ENCODE measurements around the gene SPNS1.
"Not testable (repeated sequence)": the region's sequence is repeated elsewhere in the genome, so short reads cannot be mapped to it uniquely, and the experiment has no call there.

The SPNS1 gene

DNA sequence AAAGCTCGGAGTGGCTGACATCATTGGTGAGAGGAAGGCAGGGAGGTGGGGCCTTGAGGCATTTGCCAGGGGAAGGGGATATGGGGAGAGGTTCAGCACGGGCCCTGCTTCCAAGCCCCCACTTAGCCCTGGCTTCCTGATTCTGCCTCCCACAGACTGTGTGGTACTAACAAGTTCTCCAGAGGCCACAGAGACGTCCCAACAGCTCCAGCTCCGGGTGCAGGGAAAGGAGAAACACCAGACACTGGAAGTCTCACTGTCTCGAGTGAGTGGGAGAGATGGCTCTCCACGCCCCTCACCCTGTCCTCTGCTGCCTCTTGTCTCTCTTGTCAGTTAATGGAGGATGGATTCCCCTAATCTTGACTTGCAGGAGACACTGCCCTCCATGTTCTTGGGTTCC, 15.7 kb upstream of the SPNS1 start:
- Histone ChIP-seq H3K4me1 (ENCODE audit: control insufficient read depth, insufficient read depth, low read length) (no peaks in the 10 kb centered on the region), H3K9ac (ENCODE audit: low read length) (no peak overlapping the region), H3K36me3 (ENCODE audit: control insufficient read depth, insufficient read depth, low read length) (peaks cover 87% of the 10 kb centered on the region), H3K27ac (ENCODE audit: low read depth, low read length) (no peak overlapping the region), H3K27me3 (ENCODE audit: control insufficient read depth, insufficient read depth, low read length) (no peaks in the 10 kb centered on the region), H3K4me3 (ENCODE audit: low read depth, low read length) (no peak overlapping the region), H3K9me3 (ENCODE audit: control insufficient read depth, insufficient read depth, low read depth, low read length) (no peaks in the 10 kb centered on the region)

DNA sequence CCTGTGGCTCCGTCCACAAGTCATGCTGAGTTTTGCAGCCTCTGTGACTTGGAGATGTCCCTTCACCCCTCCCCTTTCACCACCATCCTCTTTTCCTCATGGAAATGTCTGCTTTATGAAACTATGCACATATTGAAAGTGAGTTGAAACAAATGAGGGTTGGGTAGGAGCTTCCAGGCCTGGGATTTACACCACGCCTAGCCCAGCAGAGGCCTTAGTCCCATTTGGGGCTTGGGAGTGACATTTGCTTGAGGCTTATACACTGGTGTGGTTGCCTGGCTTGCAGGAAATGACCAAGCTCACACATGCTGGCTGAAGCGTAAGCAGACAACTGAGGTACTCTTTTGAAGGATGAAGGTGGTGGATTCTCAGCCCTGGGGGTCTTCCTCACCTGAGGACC, 10.5 kb upstream of the SPNS1 start:
- H3K27me3 ChIP-seq (ENCODE audit: control insufficient read depth, insufficient read depth, low read length), result no peaks in the 10 kb centered on the region
- H3K9ac ChIP-seq (ENCODE audit: low read length), result no peak overlapping the region
- H3K36me3 ChIP-seq (ENCODE audit: control insufficient read depth, insufficient read depth, low read length), result peaks cover 54% of the 10 kb centered on the region
- H3K27ac ChIP-seq (ENCODE audit: low read depth, low read length), result no peak overlapping the region
- no peaks in the 10 kb centered on the region for H3K4me1 ChIP-seq (ENCODE audit: control insufficient read depth, insufficient read depth, low read length)
- no peaks in the 10 kb centered on the region for H3K9me3 ChIP-seq (ENCODE audit: control insufficient read depth, insufficient read depth, low read depth, low read length)
- no peak overlapping the region for H3K4me3 ChIP-seq (ENCODE audit: low read depth, low read length)

DNA sequence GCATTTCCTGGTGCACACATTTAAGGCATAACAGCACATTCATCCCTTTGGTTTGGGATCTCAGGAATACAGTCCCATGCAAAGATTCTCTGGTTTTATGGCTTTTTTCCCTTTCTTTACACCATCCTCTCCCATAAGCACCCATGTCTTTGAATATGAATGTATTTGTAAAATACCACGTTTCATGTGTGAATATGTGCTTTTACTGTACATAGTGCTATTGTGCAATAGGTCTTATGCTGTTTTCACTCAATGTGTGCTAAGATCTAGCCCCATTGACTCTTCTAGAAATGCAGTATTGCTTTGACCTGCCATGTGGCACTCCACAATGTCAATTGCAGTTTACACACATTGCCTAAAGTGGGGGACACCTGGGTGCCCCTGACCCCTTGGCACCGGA, 10.1 kb upstream of the SPNS1 start:
- Histone ChIP-seq H3K4me1 (ENCODE audit: control insufficient read depth, insufficient read depth, low read length) (no peaks in the 10 kb centered on the region), H3K36me3 (ENCODE audit: control insufficient read depth, insufficient read depth, low read length) (peaks cover 50% of the 10 kb centered on the region), H3K27me3 (ENCODE audit: control insufficient read depth, insufficient read depth, low read length) (no peaks in the 10 kb centered on the region), H3K27ac (ENCODE audit: low read depth, low read length) (no peak overlapping the region), H3K9ac (ENCODE audit: low read length) (no peak overlapping the region), H3K4me3 (ENCODE audit: low read depth, low read length) (no peak overlapping the region), H3K9me3 (ENCODE audit: control insufficient read depth, insufficient read depth, low read depth, low read length) (no peaks in the 10 kb centered on the region)

DNA sequence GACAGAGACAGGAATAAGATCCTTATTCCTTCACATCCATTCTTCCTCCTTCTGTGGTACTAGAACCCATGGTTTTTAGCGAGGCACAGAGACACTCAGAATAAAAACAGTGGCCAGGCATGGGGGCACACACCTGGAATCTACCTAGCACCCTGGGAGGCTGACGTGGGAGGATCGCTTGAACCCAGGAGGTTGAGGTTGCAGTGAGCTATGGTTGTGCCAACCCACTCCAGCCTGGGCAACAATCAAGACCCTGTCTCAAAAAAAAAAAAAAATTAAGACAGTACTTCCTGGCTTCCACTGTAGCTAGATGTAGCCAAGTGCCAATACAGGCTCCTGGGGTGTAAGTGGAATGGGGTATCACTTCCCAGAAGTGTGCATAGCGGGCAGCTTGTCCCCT, 7.4 kb upstream of the SPNS1 start:
- Histone ChIP-seq H3K9me3 (ENCODE audit: control insufficient read depth, insufficient read depth, low read depth, low read length) (no peaks in the 10 kb centered on the region), H3K4me1 (ENCODE audit: control insufficient read depth, insufficient read depth, low read length) (no peaks in the 10 kb centered on the region), H3K36me3 (ENCODE audit: control insufficient read depth, insufficient read depth, low read length) (peaks cover 30% of the 10 kb centered on the region), H3K27me3 (ENCODE audit: control insufficient read depth, insufficient read depth, low read length) (no peaks in the 10 kb centered on the region), H3K4me3 (ENCODE audit: low read depth, low read length) (no peak overlapping the region), H3K27ac (ENCODE audit: low read depth, low read length) (no peak overlapping the region), H3K9ac (ENCODE audit: low read length) (no peak overlapping the region)

DNA sequence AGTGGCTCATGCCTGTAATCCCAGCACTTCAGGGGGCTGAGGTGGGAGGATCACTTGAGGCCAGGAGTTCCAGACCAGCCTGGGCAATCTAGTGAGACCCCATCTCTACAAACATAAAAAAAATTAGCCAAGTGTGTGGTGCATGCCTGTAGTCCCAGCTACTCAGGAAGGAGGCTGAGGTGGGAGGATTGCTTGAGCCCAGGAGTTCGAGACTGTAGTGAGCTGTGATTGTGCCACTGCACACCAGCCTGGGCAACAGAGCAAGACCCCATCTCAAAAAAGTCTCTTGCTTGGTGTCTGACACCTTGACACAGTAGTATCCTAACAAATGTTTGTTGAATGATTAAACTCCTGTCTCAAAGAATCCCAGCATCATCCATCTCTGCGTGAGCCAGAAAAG, 4.9 kb upstream of the SPNS1 start:
- not testable (repeated sequence) for H3K9ac ChIP-seq (ENCODE audit: low read length); H3K4me3 ChIP-seq (ENCODE audit: low read depth, low read length); H3K36me3 ChIP-seq (ENCODE audit: control insufficient read depth, insufficient read depth, low read length); H3K4me1 ChIP-seq (ENCODE audit: control insufficient read depth, insufficient read depth, low read length); H3K9me3 ChIP-seq (ENCODE audit: control insufficient read depth, insufficient read depth, low read depth, low read length); H3K27me3 ChIP-seq (ENCODE audit: control insufficient read depth, insufficient read depth, low read length); H3K27ac ChIP-seq (ENCODE audit: low read depth, low read length)

DNA sequence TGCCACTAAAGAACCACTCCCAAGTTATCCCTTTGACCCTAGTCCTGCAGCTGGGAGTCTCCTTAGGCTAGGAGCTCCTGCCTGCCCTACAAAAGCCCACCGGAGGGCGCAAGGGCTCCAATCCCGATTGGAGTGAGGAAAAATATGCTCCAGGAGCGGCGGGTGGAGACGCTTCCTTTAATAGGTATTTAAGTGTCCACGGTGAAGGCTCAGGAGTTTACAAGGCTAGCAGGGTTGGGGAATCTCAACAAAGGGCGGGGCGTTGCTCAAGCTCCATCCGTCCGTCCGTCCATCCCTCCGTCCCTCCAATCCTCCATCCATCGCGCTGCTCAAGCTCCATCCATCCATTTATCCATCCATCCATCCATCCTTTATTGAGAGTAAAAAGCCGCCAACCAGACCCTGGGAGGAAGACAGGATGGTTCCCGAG, 556 bp upstream of the SPNS1 start:
- peak overlapping the region; percentile 91 for H3K9ac ChIP-seq (ENCODE audit: low read length)

DNA sequence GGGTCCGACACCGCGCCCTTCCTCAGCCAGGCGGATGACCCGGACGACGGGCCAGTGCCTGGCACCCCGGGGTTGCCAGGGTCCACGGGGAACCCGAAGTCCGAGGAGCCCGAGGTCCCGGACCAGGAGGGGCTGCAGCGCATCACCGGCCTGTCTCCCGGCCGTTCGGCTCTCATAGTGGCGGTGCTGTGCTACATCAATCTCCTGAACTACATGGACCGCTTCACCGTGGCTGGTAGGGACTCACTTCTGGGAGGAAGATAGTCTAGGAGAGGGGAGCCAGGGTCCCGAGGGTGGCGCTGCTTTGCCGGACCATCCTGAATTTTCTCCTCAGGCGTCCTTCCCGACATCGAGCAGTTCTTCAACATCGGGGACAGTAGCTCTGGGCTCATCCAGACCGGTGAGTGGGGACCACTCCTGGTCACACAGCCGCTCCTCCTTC, 601 bp downstream of the SPNS1 start:
- Histone ChIP-seq H3K9me3 (ENCODE audit: control insufficient read depth, insufficient read depth, low read depth, low read length) (no peaks in the 10 kb centered on the region), H3K4me1 (ENCODE audit: control insufficient read depth, insufficient read depth, low read length) (peaks cover 3% of the 10 kb centered on the region; the same call in 1 of the 2 replicates), H3K36me3 (ENCODE audit: control insufficient read depth, insufficient read depth, low read length) (peaks cover 2% of the 10 kb centered on the region; the same call in 1 of the 2 replicates), H3K4me3 (ENCODE audit: low read depth, low read length) (peak overlapping the region; percentile 99), H3K27ac (ENCODE audit: low read depth, low read length) (no peak overlapping the region), H3K27me3 (ENCODE audit: control insufficient read depth, insufficient read depth, low read length) (no peaks in the 10 kb centered on the region), H3K9ac (ENCODE audit: low read length) (peak overlapping the region; percentile 91)

More for the DNA sequence above, 556 bp upstream of the SPNS1 start:
- H3K9me3 ChIP-seq (ENCODE audit: control insufficient read depth, insufficient read depth, low read depth, low read length), result no peaks in the 10 kb centered on the region
- H3K4me1 ChIP-seq (ENCODE audit: control insufficient read depth, insufficient read depth, low read length), result peaks cover 3% of the 10 kb centered on the region; the same call in 1 of the 2 replicates
- no peaks in the 10 kb centered on the region; the same call in 1 of the 2 replicates for H3K36me3 ChIP-seq (ENCODE audit: control insufficient read depth, insufficient read depth, low read length)
- peak overlapping the region; percentile 99 for H3K4me3 ChIP-seq (ENCODE audit: low read depth, low read length)
- H3K27ac ChIP-seq (ENCODE audit: low read depth, low read length), result no peak overlapping the region
- no peaks in the 10 kb centered on the region for H3K27me3 ChIP-seq (ENCODE audit: control insufficient read depth, insufficient read depth, low read length)

DNA sequence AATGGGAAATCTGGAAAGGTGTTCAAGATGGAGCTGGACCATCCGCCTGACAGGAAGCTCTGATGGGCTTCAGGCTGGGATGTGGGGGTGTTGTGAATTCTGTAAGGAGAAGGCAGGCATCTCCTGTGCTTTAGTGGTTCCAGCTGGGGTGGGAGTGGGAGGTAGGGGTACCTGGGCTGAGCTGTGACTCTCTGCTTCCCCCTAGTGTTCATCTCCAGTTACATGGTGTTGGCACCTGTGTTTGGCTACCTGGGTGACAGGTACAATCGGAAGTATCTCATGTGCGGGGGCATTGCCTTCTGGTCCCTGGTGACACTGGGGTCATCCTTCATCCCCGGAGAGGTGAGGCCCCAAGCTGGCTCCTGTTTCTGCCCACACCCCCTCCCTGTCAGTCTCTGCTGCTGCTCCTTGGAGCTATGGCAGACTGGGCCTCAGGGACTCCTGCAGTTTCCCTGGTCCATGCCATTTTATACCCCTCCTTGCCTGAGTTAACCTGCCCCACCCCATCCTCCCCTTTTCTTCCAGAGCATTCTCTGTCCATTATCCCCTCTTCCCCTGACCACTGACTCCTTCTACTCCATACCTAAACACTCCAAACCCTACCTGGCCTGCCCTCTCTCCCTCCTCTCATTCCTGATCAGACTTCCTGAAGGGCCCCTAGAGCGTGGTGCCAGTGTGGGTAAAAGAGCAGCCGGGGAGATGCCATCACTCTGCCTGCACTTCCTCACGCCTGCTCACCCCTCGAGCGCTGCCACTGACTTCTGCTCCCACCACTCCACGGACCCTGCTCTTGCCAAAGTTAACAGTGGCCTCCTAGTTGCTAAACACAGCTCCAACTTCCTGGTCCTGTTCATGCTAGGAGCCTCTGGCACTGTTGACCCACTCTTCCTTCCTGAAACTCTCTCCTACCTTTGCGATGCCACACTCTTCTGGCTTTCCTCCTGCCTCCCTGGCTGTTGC, 3.4 kb downstream of the SPNS1 start:
- Histone ChIP-seq H3K27me3 (ENCODE audit: control insufficient read depth, insufficient read depth, low read length) (no peaks in the 10 kb centered on the region), H3K27ac (ENCODE audit: low read depth, low read length) (no peak overlapping the region), H3K4me3 (ENCODE audit: low read depth, low read length) (no peak overlapping the region), H3K9ac (ENCODE audit: low read length) (no peak overlapping the region), H3K4me1 (ENCODE audit: control insufficient read depth, insufficient read depth, low read length) (peaks cover 3% of the 10 kb centered on the region; the same call in 1 of the 2 replicates), H3K9me3 (ENCODE audit: control insufficient read depth, insufficient read depth, low read depth, low read length) (0 out of 2 replicates have a peak, but pooled peaks cover 2% of the 10 kb centered on the region), H3K36me3 (ENCODE audit: control insufficient read depth, insufficient read depth, low read length) (peaks cover 20% of the 10 kb centered on the region)

DNA sequence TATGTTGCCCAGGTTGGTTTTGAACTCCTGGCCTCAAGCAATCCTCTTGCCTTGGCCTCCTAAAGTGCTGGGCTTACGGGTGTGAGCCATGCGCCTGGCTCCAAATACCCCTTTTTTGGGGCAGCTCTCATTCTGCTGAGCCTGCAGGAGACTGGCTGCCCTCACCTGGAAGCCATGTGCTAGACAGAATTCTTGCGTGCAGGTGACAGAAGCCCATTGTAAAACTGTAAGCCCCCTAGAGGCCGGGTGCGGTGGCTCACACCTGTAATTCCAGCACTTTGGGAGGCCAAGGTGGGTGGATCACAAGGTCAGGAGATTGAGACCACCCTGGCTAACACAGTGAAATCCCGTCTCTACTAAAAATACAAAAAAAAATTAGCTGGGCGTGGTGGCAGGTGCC, 5.8 kb downstream of the SPNS1 start:
- not testable (repeated sequence) for H3K27ac ChIP-seq (ENCODE audit: low read depth, low read length); H3K27me3 ChIP-seq (ENCODE audit: control insufficient read depth, insufficient read depth, low read length); H3K4me3 ChIP-seq (ENCODE audit: low read depth, low read length); H3K4me1 ChIP-seq (ENCODE audit: control insufficient read depth, insufficient read depth, low read length); H3K9ac ChIP-seq (ENCODE audit: low read length); H3K9me3 ChIP-seq (ENCODE audit: control insufficient read depth, insufficient read depth, low read depth, low read length)
- peaks cover 34% of the 10 kb centered on the region for H3K36me3 ChIP-seq (ENCODE audit: control insufficient read depth, insufficient read depth, low read length)

DNA sequence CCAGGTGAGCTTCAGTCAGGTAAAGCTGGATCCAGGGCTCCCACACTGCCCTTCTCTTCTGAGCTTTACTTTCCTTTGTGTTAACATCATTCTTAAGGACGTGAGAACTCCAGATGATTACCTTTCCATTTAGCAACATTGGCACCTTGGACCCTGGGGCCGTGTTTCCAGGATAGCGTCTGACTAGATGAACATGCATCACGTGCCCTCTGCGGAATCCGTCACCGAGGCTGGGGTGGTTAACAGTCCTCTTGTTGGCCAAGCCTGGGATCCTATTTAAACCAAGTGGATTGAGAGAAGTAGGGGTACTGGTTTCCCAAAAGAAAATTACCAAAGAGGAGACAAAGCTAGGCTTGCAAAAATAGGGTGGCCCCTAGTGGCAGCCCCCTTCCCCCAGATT, 6.4 kb downstream of the SPNS1 start:
- H3K36me3 ChIP-seq (ENCODE audit: control insufficient read depth, insufficient read depth, low read length), result peaks cover 36% of the 10 kb centered on the region
- no peak overlapping the region for H3K4me3 ChIP-seq (ENCODE audit: low read depth, low read length)
- H3K27me3 ChIP-seq (ENCODE audit: control insufficient read depth, insufficient read depth, low read length), result no peaks in the 10 kb centered on the region
- H3K4me1 ChIP-seq (ENCODE audit: control insufficient read depth, insufficient read depth, low read length), result no peaks in the 10 kb centered on the region
- H3K27ac ChIP-seq (ENCODE audit: low read depth, low read length), result no peak overlapping the region
- 0 out of 2 replicates have a peak, but pooled peaks cover 2% of the 10 kb centered on the region for H3K9me3 ChIP-seq (ENCODE audit: control insufficient read depth, insufficient read depth, low read depth, low read length)
- H3K9ac ChIP-seq (ENCODE audit: low read length), result no peak overlapping the region

DNA sequence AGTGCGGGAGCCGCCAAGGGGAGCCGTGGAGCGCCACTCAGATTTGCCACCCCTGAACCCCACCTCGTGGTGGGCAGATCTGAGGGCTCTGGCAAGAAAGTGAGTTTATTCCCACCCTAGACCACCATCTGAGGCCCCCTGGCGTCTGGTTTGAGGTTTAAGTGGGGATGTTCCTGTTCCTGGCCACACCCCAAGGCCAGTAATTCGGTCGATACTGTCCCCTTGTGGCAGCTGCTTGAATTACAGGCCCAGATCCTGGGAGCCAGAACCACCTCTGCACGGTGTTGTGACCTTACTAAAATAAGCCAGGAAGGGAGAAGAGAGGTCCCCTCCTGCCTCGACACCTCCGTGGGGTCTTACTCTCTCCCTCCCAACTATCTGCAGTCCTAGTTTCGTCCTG, 6.9 kb downstream of the SPNS1 start:
- H3K36me3 ChIP-seq (ENCODE audit: control insufficient read depth, insufficient read depth, low read length), result peaks cover 38% of the 10 kb centered on the region
- H3K27ac ChIP-seq (ENCODE audit: low read depth, low read length), result no peak overlapping the region
- no peaks in the 10 kb centered on the region for H3K27me3 ChIP-seq (ENCODE audit: control insufficient read depth, insufficient read depth, low read length)
- no peak overlapping the region for H3K4me3 ChIP-seq (ENCODE audit: low read depth, low read length)
- H3K9me3 ChIP-seq (ENCODE audit: control insufficient read depth, insufficient read depth, low read depth, low read length), result 0 out of 2 replicates have a peak, but pooled peaks cover 2% of the 10 kb centered on the region
- no peak overlapping the region for H3K9ac ChIP-seq (ENCODE audit: low read length)
- no peaks in the 10 kb centered on the region for H3K4me1 ChIP-seq (ENCODE audit: control insufficient read depth, insufficient read depth, low read length)
